Upper lobe of left lung (tissue), 4 donors: ENCODE measurements around the gene KLHL29.

Experiments used
- EP300 ChIP-seq, 4 donors: sonication (generic); formaldehyde crosslinking; IDR thresholded peaks; one replicate each; pipeline ENCODE4 v1.5.1; 2017; ENCODE audit warnings: antibody characterized with exemption in 4 of 4, control low read depth in 2 of 4
- TF ChIP-seq, protein P1 (sequence below), 6 experiments: fragments of 450-650 bp in 4 of 6; fragments of 200-600 bp in 2 of 6; sonication (generic) in 2 of 6; IDR thresholded peaks; one replicate each; pipeline ENCODE4 v1.5.1; 2016 to 2019; ENCODE audit warnings: antibody characterized with exemption in 6 of 6

DNA sequence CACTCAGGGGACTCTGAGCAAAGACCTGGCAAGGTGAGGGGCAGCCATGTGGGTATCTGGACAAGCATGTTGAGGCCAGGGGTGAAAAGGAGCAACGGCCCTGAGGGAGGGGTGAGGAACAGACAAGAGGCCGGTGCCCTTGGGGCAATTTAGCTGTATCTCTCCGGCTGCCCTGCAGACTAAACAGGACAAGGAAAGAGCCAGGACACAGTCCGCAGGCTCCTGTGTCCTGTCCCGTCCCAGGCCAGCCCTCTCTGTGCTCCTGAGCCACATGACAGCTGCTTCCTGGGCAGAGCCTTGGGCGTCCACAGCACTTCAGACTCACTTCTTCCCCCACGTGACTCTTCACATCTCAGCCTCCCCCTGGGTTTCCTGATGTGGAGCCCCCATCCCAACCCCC lies 206.1 kb downstream of the KLHL29 start:
- TF ChIP-seq, protein P1, sequence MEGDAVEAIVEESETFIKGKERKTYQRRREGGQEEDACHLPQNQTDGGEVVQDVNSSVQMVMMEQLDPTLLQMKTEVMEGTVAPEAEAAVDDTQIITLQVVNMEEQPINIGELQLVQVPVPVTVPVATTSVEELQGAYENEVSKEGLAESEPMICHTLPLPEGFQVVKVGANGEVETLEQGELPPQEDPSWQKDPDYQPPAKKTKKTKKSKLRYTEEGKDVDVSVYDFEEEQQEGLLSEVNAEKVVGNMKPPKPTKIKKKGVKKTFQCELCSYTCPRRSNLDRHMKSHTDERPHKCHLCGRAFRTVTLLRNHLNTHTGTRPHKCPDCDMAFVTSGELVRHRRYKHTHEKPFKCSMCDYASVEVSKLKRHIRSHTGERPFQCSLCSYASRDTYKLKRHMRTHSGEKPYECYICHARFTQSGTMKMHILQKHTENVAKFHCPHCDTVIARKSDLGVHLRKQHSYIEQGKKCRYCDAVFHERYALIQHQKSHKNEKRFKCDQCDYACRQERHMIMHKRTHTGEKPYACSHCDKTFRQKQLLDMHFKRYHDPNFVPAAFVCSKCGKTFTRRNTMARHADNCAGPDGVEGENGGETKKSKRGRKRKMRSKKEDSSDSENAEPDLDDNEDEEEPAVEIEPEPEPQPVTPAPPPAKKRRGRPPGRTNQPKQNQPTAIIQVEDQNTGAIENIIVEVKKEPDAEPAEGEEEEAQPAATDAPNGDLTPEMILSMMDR (IDR thresholded peaks at IDR 0.05) = no peak
- no peak for TF ChIP-seq EP300 (IDR thresholded peaks at IDR 0.05)
